NCI-H774 (cell line): Measurements from ENCODE around the gene FAF1.

ENCODE experiments used
- DNase-seq: peaks from one replicate; lab custom pipeline; 2025; lab: John Stamatoyannopoulos, UW

Gene FAF1

GRCh38 chr1:50426702-50427085 lies 533.4 kb downstream of the FAF1 start:
- no peak for DNase-seq

DNA sequence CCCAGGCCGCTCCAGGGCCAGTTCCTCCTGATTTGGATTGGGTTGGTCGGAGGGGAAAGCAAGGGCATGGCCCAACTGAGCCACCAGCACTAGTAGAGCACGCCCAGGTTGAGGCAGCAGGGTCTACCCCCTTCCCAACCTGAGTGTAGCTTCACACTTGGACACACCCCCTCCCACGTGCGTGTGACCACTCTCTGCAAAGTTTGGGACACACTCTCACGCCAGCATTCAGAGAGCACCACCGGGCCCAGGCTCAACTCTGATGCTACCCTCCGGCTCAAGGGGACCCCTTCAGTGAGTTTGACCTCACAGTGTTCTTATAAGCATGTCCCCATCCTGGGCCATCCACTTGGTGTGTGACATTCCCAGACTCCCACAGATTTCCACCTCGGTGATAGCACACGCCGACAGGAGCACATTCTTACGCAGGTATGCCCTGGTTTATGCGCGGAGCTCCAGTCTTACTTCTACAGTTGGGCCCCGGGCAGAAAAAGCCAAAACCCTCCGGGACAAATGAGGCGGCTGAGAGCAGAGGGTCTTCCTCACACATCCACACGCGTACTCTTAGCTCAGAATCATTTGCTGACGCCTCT lies 533.9 kb downstream of the FAF1 start:
- DNase-seq, result no peak

DNA sequence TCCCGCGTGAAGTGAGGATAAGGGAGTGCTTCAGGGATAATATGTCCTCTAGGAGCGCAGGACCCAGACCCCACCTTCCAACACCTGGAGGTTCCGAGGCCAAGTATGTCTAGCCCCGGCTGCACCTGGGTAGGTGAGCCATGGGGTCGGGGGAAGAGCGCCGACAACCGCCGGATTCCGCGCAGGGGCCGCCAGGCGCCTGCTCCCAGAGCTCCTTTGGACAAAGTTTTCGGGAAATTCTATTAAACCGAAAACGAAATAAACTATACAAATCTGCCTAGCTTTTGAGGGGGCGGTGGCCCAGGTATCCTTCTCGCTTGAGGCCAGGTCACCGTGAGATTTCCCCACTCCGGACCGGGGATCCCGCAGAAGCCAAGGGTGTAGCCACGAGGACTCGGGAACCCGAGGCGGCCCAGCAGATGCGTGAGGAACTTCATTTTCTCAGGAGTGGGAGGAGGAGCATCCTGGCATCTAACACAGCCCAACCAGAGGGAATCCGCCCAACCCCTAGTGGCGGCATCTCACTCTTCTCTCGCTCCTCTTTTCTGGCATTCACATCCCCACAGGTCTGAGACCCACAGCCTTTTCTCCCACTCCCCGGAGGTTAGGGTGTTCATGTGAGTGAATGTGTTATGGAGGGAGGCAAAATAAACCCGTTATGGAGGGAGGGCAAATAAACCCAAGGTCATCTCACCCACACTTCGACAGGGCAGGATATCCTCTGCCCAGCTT lies 534.5 kb downstream of the FAF1 start:
- no peak for DNase-seq

DNA sequence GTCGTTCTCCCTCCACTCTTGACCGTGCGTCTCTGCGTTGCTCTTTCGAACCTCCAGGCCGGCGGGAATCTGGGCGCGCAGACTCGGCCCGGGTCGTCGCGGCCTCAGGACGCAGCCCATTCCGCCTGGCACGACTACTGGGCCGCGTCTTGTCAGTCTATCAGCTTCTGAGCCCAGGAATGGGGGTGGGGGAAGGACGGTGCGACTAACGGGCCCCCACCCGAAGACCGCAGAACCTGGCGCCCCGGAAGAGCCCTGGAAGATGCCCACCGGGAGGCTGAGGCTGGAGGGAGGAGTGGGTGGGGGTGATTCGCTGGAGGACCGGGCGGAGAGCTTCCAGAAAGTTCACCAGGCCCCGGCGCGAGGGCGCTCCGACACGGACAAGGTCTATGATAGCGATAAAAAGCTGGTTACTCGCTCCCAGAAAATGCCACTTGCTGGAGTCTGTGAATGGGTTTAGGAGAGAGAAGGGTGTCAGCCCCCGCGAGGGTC lies 535.1 kb downstream of the FAF1 start:
- no peak for DNase-seq

DNA sequence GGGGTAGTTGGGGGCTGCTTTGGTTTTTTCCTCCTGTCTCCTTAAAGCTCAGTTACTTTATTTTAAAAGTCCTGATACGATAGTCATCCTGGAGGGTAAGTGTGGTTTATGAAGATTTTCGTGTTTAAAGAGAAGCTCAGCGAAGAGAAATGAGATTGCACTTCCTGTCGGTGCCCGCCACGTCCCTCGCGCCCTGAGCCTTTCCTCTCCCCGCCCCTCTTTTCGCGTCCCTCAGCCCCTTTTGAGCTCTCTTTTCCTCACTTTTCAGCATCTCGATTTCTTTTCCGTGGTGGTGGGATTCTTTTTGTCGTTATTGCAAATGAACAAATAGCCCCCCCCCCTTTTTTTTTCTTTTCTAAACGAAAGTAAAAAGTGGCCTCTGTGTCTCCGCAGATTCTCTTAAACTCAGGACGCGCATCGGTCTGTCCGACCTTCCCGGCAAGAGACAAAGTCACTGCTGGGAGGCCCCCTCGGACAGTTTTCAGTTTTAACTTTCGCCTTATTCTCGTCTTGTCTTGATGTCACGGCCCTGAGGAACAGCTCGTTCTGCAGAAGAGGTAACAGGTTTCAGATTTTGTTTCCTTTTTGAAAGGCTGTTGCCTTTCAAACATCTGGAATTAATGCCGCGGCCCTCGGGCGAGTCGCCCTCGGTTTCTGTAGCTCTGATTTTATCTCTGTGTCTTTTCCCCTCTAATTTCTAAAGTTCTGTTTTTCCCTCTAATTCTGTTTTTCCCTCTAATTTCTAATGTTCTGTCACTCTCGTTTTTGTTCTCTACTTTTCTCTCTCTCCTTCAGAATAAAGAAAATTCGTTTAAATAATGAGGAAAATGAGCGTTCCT lies 535.8 kb downstream of the FAF1 start:
- peak; percentile 42 for DNase-seq

DNA sequence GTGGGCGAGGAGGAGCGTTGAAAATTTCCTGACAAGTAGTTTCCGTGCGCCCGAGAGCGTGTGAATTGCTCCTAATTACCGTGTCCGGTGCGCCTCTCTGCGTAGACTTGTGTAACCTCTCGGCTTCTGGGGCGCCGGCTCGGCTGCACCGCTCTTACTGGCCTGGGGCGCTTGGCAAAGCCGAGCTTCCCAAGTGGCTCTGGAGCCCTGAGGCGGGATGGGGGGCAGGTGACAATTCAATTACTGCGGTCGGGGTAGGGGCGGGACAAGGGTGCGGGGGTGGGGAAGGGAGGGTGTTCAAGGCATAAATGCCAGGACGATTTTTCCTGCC lies 536.4 kb downstream of the FAF1 start:
- DNase-seq, result no peak

- peak; percentile 97 for DNase-seq
These were observed 537.0 kb downstream of the FAF1 start, which contains the start of gene DMRTA2 for GRCh38 chr1:50422946-50423669. Gene DMRTA2, minus strand, starts transcription at chr1:50423443. Its CDS starts 1,907 bp downstream, at chr1:50421536.

DNA sequence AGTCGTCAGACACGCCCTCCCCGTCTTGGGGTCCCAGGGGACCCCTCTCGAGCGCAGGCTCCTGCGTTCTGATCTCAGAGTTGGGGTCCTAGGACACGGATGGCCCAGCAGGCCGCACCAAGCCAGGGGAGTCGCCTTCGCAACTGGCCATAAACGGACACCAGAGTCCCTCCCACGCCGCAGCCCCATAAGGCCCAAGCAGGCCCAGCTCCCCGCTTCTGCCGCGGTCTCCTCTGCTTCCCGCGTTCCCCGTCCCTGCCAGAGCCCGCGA lies 537.5 kb downstream of the FAF1 start:
- peak; percentile 57 for DNase-seq

DNA sequence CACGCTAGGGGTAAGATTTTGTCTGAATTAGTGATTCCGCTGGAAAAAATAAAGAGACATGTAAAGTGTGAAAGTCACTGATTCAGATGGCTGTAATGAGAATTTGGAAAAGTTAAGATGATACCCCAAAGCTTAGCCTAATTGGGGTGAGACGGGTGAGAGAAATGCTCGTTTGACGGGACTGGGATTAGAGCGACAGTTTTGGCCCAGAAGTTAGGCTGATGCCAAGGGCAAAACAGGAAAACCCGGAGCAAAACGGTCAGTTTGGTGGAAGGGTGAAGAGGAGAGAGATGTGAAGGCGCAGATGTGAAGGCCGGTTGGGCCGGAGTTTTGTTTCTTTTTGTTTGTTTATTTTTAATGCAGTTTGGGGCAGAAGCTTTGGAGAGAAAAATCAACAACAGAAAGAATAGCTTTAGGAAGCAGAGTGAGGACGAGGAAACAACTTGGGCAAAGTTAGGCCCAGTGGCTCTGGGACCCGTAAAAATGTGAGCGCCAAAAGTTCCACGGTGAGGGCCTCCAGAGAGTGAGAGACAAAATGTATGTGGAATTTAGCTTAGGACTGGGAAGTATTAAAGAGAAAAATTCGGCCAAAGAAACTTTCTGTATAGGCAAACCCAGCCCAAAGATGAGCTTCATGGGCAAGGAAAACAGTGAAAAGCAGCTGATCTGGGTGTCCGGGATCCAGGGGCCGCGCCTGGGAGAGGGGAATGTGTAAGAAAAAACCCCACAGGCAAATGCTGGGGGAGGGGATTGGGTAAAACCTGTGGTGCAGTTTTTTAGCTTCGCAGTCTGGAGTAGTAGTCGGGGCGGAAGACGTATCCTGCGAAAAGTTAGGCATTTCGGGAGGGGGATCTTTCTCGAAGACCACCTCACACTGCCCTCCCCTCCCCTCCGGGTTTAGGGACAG lies 538.0 kb downstream of the FAF1 start:
- no peak for DNase-seq

- DNase-seq, result no peak
These were observed 538.7 kb downstream of the FAF1 start for GRCh38 chr1:50421366-50421748.

- no peak for DNase-seq
These were observed 539.2 kb downstream of the FAF1 start for GRCh38 chr1:50420689-50421365.

DNA sequence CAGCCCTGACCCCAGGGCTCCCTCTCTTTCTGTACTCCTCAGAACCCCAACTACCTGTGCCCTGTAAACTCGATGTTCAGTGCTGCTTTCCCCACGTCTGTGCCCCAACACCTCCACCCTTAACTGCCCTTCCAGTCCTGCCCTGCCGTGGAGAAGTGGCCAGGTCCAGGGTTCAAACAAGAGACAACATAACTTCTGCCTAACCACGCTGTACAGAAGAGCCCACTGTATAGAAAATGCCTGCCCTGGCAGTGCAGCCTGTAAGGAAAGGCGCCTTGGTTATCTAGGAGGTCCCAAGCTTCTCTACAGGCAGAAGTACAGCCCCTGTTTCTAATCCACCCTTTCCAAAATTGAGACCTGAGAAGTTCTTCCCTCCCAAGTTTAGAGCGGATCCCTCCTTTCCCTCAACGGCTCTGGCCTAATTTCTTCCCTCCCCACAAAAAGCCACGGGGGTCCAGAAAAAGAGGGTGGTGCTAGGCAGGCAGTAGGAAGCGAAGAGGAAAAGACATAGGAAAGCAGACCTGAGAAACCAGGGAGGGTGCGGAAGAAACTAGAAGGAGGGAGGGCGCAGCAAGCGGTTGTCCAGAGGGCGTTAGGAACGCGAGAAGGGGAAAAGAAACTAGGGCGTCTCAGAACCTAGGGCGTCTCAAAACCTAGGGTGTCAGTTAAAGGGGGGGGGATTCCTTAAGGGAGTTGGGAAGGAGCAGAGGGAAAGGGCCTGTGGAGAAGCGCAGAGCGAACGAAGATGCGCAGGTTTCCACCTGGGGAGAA lies 540.0 kb downstream of the FAF1 start:
- no peak for DNase-seq

DNA sequence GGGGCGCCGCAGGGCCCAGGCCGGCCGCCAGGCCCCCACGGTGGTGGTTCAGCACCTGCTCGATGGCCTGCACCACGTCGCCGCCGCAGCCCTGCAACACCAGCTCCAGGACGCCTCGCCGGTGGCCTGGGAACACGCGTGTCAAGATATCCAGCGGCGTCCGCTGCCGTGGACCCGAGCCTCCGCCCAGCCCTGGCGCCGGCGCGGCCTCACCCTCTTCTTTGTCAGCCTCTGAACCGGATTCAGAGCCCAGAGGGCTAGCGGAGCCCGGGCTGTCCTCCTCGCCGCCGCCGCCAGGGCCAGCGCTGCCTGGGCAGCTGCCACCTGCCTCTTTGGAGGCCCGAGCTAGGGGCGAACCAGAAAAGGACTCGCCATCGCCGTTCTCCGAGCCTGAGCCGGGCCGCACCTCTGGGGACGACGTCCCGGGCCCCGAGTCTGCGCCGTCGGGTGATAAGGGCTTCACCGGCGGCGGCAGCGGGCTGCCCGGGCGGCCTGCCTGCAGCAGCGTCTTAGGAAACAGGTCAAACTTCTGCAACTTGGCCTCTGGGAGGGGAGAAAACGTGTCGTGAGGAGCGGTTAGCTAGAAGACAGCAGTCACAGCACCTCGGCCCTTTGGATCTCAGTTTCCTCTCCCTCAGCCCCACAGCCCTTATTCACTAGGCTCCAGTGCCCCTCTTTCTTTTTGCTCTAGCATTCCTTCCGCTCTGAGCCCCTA lies 540.7 kb downstream of the FAF1 start:
- DNase-seq, result no peak

GRCh38 chr1:50418600-50419109 lies 541.4 kb downstream of the FAF1 start:
- DNase-seq, result no peak

- no peak for DNase-seq
These were observed 542.0 kb downstream of the FAF1 start for GRCh38 chr1:50417946-50418599.

DNA sequence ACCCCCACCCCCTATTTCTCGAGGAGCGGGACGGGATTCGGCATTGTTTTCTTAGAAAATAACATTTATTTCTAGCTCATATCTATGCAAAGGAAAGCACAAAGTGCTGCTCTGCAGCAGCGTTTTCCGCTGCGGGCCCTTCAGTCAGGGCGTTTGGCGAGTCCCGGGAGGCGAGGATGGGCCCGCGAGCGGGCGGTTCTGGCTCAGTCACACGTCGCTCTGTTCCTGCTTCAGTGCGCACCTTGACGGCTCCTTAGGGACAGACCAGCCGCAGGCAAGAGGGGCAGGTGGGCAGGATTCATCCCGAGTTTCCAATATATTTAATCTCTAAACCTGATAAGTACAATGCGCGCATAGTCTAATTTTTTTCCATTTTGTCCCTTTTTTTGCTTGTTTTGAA lies 542.6 kb downstream of the FAF1 start:
- no peak for DNase-seq

DNA sequence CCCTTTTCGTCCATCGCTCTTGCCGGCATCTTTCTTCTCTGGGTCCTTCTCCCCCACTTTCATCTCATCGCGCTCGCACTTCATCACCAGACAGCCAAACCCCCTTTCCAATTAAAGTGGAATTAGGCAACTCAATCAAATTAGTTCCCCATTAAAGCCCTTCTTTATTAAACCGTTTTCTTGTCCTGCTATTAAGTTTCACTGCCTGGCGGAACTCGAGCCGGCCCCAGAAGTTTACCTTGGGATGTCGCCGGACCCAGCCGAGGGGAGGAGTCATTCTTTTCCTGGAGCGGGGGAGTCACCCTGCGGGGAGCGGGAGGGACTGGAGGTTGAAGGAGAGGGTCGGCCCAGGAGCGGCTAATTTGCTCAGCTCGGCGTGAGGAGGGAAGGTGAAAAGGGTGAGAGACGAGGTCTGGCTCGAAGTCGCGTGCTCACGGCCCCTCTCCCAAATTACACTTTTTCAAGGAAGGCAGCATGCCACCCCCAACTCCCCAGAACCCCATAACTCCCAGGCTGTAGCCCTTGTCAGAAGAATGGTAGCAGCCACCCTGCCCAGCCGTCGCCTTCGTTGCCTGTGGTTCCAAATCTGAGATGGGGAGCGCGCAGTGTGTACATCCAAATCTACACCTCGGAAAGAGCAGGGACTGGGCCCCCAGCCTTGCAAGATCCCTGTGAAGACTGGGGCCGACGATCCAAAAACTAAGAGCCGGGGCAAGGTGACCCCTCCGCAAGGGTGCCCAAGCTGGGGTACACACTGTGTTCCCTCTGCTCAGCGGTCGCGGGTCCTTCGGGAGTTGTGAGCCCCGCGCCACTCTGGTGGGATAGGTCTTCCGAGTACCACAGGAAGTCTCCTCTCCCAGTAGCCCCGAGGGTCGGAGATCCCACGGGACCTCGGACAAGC lies 543.3 kb downstream of the FAF1 start:
- no peak for DNase-seq

DNA sequence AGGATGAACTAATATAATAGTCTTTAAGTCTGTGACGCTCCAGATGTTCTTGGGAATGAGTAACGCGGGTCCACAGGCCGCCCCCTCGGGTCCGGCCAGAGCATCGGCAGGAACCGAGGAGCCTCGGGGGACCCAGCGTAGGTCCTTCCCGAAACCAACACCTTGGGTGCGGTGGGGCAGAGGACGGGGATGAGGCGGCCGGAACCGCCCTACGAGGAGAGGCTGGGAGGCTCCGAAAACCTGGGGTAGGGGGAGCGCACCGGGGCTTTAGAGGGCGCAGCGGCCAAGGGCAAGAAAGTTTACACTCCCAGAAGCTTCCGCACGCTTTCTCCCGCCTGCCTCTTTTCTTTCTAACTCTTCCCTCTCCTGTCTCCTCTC lies 543.9 kb downstream of the FAF1 start:
- no peak for DNase-seq
